Hippocampal formation (tissue), 2 donors: Measurements from ENCODE around the gene RNF208.

Source experiments
- DNase-seq, 2 donors: peaks; one replicate each; lab custom pipeline; 2025; lab: John Stamatoyannopoulos, UW

RNF208 gene

DNA sequence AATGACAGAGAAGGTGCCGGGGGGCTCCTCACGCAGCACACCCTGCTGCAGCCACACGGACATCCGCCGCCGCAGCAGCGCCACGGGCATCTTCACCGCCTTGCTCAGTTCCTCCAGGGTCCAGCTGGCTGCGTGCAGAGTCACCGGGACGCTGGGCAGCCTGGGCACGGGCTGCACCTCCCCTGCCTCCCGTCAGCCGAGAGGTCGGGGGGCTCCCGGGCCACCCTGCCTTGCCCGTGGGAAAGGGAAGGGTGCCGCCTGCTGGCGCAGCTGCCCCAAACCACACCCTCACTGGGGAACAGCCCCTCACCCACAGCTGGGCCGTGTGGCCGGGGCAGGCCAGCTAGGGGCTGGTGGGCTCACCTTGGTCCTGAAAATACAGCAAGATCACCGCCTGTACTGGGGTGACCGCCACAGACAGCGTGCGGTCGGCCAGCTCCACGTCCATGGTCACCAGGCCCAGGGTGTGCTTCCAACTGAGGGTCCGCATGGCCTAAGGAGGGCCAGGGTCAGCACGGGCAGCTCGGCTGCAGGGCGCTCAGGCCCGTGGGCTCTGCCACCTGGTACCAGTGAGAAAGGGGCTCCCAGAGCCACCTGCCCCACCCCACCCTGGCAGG is 46.6 kb downstream of the RNF208 start:
- DNase-seq = no peak

GRCh38 chr9:137174722-137175293 is 47.2 kb downstream of the RNF208 start:
- DNase-seq = no peak

DNA sequence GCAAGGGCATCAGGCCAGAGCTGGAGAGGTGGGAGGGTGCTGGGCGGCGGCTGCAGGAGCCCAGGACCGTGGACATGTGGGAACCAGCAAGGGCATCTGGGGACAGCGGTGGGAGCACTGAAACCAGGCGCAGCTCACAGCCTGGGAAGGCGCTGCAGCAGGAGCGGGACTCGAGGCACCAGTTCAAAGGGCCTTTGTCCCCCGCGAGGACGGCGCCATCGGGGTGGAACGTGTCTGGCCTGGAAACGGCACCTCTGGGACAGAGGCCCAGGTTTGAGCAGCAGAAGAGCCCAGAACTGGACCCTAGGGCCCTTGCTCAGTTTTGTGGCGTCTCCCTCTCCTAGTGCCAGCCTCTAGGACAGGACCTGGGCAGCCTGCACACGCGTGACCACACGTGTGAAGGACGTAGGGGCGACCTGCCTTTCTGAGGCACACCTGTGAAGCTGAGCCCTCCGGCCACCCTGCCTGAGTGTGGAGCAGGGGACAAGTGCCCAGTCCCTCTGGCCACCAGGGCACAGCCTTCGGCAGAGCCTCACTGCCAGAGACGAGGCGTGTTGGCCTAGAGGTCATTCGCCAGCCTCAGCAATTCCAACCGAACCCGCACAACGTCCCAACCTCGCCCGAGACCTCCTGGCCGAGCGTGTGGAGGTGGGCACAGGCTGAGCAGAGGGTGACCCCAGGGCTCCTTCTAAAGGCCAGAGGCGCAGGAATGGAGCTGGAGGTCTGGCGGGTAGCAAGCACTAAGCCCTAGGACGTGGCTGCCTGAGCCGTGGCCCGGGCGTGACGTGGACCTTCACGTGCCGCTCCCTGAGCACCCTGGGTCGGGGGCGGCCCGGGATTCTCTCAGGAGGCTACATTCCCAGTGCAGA is 48.0 kb downstream of the RNF208 start:
- DNase-seq = no peak

- DNase-seq = no peak
Observed at GRCh38 chr9:137172901-137173795, 48.9 kb downstream of the RNF208 start.

- DNase-seq = no peak
Observed at GRCh38 chr9:137171149-137171900, 50.7 kb downstream of the RNF208 start.

- no peak for DNase-seq
Observed at GRCh38 chr9:137170486-137171148, 51.4 kb downstream of the RNF208 start.
